ENCODE results near the gene TIMP2. TPM values are rescaled to one million over a fixed set of nuclear protein-coding genes. Genes with fewer than 3 reads are reported as not detected.
"Not testable (repeated sequence)": the region's sequence is repeated elsewhere in the genome, so short reads cannot be mapped to it uniquely, and the experiment has no call there.

TIMP2 gene
- total RNA-seq, 1 experiment from 2014 or later = 25.4 TPM

DNA sequence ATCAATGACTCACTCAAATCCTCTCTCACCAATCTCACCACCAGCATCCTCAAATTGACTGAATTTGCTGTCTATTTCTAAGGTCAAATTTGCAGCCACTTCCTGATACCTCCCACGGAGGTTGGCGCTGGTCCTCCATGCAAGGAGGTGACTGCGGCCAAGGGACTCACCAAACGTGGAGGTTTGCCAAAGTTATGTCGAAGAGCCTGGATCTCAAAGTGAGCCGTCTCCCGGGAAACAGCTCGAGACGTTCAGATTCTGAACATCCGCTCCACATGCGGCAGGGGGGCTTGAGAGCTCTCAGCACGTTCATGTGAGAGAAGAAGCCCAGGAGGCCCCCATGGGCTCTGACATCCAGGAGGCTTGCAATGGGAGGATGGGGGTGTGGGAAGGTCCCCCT is 31.9 kb upstream of the TIMP2 start:
- no peak for DNase-seq (ENCODE audit: extremely low read depth, low read depth)

DNA sequence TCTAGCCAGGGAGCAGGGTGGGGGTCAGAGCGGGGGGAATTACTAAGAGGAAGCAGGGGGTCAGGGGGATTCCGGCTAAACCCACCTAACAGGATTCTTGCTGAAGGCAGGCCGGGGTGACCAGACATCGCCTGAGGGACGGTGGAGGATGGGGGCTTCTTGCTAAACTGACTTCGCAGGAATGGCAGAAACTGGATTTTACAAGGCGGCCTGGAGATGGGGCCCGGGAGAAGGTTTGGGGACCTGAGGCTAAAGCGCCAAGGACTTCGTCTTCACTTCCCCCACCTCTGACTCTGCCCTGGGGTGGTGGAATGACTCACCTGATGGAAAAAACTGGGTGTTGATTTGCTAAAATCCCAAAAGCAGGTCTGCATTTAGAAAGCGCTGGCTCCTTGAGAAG is 31.1 kb upstream of the TIMP2 start:
- no peak for DNase-seq (ENCODE audit: extremely low read depth, low read depth)

DNA sequence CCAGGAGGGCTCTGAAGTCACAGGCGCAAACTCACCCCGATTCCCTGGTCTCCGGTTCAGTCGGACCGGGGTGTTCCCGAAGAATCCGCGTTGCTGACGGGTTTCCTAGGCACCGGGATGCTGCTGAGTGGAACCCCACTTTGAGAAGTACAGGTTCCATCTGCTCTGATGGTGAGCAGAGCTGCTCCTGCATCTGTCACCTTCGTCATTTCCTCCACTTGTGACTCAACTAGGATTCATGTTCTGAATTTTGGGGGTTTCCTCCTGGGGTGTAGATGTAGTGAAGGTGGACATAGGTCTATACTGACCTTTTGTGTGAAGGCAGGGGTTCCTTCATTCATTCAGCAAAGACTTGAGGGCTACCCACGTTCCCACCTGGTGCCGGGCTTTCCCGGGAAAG is 29.5 kb upstream of the TIMP2 start:
- no peak for DNase-seq (ENCODE audit: extremely low read depth, low read depth)

DNA sequence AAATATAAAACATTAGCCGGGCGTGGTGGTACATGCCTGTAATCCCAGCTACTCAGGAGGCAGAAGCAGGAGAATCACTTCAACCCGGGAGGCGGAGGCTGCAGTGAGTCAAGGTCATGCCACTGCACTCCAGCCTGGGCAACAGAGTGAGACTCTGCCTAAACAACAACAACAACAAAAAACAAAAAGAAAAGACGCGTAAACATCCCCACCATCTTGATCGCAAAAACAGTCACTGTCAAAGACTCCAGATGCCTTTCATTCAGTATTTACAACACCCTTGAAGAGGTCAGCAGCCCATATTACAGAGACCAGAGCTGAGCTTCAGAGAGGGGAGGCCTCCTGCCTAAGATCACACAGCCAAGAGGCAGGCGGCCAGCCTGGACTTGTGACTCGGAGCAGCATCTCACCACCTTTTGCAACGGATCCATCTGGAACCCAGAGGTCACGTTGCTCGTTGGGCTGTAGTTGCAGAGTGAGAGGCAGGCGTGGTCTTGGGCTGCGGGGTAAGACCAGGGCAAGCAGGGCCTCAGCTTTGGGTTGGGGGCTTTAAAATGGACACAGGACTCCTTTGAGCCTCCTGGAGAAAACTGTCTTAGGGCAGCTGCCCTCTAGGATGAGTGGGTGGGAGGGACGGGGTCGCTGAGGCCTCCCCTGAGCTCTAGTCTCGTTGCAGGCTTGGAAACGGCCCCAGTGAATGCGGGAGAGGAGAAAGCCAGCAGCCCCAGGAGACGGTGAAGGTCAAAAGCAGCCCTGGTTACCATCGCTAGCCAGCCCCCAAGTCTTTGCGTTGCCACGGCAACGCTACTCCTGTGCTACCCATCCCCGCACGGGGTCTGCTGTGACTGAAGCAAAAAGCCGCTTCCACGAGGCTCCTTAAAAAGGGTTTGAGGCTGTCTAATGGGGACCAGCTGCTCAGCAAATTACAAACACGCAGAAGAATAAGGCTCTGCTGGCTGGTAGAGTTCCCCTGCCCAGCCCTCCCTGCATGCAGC is 28.5 kb upstream of the TIMP2 start:
- DNase-seq (ENCODE audit: extremely low read depth, low read depth) = no peak

DNA sequence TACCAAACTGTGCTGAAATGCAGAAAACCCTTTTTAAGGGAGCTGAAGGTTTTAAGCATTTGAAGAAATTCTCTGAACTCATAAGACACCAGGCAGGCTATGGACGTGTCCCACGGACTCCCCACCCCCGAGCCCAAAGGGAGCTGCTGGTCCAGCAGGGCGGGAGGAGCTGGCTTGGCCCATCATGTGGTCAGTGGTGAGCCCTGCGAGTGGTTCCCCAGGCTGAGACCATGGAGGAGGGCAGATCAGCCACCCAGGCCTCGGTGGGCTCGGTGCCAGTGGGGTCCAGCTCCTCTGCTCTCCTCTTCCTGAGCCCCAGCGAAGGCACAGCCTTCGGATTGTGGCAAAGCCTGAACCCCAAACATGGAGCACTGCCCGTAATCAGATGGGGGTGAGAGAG is 27.5 kb upstream of the TIMP2 start:
- DNase-seq (ENCODE audit: extremely low read depth, low read depth) = no peak

DNA sequence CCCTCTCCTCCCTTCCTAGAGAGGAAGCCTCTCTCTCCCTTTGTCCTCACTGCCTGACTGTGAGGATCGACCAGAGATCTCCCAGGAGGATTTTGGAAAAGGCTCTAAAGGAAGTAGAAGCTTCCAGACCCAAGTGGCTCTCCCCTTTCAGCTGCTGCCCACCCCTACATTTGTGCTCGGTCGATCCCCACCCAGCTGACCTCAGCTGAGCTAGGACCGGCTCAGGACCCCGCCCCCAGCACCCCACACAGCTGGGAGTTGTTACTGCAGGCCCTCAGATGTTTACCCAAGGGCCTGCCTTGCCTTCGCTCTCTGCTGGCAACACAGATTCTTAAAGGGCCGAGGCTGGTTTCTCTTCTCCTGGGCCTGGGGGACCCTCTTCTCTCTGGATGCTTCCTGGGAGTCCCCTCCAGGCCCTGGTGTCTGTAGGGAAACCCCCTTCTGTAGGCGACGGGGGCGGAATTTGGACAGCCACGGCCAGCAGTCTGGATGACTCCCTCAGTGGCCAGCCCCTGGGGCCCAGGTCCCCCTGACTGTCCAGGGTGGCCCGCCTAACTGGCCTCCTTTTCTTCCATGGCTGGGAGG is 26.9 kb upstream of the TIMP2 start:
- no peak for DNase-seq (ENCODE audit: extremely low read depth, low read depth)

DNA sequence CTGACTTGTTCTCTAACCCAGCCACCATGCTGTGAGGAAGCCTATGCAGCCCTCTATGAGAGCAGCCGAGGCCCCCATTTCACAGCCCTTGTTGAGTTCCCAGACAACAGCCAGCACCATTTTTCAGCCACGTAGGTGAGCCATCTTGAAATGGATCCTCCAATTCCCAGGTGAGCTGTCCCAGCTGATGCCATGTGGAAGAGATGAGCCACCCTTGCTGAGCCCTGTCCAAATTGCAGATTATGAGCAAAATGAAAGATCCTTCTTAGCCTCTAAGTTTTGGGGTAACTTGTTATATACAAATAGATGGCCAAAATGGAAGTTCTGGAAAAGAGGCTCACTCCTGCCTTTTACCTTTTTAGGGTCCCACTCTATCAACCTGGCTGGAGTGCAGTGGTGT is 25.7 kb upstream of the TIMP2 start:
- no peak for DNase-seq (ENCODE audit: extremely low read depth, low read depth)

DNA sequence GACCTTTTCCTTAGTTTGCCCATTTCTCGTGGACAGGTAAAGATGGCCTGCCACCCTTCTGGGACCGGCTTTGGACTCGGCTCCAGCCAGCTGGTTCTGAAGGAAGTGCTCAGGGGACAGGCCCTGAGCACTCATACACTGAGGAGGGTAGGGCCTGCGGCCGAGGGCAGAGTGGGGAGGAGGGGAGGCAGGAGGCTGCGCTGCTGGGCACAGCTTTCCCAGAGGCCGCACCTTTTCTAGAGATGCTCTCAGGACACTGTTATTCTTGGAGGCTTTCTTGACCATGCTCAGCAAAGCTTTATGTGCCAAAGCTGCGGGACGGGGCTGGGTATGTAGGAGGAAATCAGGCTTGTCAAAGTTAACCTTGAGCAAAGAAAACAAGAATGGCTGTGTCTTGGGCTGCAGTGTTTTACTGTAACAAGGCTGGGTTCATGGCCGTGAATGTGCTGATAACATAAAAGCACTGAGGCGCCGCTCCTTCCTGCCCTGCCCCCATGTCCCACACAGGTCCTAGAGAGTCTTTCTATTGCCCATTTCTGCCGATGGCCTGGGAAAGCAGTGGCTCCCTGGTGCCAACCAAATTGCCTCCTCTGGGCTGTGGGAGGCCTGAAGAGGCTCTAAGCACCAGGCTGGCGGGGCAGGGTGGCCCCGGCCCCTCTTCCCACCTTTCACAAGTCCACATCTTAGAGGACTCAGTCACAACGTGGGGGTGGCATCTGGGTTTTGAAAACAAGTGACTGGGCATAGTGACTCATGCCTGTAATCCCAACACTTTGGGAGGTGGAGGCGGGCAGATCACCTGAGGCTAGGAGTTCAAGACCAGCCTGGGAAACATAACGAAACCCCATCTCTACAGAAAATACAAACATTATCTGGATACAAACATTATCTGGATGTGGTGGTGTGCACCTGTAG is 22.3 kb upstream of the TIMP2 start:
- no peak for DNase-seq (ENCODE audit: extremely low read depth, low read depth)

DNA sequence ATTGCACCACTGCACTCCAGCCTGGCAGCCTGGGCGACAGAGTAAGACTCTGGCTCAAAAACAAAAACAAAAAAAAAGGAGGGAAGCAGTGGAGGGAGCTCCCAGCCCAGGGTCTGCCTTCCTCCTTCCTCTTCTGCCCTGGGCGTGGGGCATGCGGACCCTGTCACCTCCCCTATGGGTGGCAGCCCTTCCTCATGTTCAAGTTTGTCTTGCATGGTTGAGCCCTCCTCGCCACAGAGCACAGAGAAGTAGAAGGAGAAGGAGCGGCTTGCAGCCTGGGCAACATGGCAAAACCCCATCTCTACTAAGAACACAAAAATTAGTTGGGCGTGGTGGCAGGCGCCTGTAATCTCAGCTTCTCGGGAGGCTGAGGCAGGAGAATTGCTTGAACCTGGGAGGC is 21.4 kb upstream of the TIMP2 start:
- DNase-seq (ENCODE audit: extremely low read depth, low read depth) = no peak

DNA sequence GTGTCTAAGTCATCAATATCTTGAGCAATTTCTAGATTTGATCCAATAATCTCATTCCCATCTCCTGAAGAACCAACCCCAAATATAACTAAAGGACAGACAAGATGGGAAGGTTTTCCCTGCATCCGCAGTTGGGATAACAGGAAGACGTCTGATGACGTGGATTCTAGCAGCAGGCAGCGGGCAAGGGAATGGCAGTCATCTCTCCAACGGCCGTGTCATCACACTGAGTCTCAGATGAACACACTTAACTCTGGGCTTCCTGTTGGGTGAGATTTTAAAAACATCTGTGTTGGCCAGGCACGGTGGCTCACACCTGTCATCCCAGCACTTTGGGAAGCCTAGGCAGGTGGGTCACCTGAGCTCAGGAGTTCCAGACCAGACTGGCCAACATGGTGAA is 20.9 kb upstream of the TIMP2 start:
- no peak for DNase-seq (ENCODE audit: extremely low read depth, low read depth)

DNA sequence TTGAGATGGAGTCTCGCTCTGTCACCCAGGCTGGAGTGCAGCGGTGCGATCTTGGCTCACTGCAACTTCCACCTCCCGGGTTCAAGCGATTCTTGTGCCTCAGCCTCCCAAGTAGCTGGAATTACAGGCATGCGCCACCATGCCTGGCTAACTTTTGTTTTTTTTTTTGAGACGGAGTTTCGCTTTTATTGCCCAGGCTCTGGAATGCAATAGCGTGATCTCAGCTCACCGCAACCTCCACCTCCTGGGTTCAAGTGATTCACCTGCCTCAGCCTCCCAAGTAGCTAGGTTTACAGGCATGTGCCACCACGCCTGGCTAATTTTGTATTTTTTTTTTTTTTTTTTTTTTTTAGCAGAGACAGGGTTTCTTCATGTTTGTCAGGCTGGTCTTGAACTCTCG is 20.3 kb upstream of the TIMP2 start:
- DNase-seq (ENCODE audit: extremely low read depth, low read depth) = not testable (repeated sequence)

DNA sequence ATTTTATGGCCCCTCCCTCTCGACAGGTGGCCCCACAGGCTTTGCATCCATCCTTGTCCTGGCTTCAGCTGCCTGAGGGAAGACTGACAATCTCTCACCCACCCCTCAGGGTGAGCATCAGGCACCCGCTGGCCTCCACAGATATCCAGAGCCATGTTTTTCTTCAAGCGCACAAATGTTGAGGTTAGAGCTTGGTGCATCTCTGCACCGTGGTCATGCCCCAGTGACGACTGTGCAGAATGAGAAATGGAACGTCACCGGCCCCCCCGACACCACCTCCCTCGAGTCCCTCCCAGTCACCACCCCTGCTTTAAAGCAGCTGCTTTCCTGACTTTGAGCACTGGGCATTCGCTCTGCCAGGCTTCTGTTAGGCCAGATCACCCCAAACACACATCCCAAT is 19.8 kb upstream of the TIMP2 start:
- no peak for DNase-seq (ENCODE audit: extremely low read depth, low read depth)

DNA sequence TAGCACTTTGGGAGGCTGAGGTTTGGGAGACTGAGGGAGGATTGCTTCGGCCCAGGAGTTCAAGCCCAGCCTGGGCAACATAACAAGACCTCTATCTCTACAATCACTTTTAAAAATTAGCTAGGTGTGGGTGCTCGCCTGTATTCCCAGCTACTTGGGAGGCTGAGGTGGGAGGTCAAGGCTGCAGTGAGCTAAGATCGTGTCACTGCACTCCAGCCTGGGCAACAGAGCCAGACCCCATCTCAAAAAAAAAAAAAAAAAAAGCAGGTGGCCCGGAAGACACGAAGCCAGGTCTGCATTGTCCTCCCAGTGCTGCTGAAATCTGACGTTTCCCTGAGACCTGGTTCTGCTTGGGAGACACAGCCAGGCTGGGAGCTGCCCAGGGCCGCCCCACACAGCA is 18.8 kb upstream of the TIMP2 start:
- no peak for DNase-seq (ENCODE audit: extremely low read depth, low read depth)

DNA sequence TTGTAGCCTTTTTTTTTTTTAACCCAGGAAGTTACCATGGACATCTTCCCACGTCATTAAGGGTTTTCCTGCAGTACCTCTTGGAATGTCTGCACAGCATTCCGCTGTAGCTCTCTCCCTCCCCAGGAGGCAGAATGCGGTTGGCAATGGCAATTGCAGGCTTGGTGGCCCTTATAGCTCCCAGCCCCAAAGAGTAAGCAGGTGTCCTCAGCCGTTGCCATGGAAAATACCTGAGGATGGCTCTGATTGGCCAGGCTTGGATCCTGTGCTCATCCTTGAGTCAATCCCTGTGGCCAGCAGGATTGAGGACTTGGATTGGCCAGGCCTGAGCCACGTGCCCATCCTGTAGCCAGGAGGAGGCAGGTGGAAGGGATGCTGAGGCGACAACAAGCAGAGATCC is 15.5 kb upstream of the TIMP2 start:
- DNase-seq (ENCODE audit: extremely low read depth, low read depth) = no peak

DNA sequence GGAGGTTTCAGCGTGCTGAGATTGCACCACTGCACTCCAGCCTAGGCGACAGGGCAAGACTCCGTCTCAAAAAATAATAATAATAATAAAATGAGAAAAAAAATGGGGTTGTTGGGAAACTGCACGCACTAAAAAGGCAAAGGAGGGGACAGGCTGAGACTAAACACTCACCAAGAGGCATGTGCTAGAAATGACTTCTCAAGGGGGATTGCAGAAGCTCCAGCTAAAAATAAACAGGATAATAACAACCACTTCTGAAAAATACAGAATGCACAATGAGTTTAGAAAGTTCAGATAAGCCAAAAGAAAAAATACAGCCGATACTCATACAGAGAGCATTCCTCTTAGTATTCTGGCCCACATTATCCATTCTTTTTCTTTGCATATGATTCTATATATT is 15.1 kb upstream of the TIMP2 start:
- DNase-seq (ENCODE audit: extremely low read depth, low read depth) = no peak

DNA sequence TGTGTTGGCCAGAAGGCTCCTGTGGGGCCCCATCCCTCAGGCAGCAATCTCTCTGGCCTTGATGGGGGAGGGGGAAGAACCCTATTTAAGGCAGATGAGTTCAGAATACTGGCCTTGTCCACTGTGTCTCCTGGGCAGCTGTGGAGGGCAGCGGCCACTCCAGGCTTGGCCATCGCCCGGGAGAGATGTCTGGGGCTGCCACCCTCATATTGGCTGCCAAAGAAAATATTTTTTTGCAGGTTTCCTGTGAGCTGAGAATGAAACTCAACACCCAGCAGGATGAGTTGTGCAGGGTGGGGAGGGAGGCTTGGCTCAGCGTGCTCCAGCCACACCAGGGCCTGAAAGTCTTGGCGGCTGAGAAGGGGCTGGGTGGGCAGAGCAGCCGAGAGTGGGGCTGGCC is 14.4 kb upstream of the TIMP2 start:
- no peak for DNase-seq (ENCODE audit: extremely low read depth, low read depth)

DNA sequence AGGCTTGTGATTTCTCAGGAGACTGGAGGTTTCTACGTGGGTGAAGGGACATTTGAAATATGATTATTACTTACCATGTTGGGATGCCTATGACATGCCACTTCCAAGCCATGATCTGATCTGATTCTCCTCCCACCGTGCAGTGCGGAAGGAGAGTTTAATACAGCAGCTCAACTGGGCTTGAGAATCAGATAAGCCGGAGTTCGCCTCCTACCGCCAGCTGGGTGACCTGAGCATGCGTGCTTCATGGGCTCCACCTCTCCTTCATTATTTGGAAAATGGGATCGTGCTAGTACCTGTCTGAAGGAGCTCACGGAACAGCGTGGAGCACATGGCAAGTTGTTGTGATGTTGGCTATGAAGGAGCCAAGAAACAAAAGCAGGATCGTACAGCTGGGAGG is 12.4 kb upstream of the TIMP2 start:
- DNase-seq (ENCODE audit: extremely low read depth, low read depth) = no peak

DNA sequence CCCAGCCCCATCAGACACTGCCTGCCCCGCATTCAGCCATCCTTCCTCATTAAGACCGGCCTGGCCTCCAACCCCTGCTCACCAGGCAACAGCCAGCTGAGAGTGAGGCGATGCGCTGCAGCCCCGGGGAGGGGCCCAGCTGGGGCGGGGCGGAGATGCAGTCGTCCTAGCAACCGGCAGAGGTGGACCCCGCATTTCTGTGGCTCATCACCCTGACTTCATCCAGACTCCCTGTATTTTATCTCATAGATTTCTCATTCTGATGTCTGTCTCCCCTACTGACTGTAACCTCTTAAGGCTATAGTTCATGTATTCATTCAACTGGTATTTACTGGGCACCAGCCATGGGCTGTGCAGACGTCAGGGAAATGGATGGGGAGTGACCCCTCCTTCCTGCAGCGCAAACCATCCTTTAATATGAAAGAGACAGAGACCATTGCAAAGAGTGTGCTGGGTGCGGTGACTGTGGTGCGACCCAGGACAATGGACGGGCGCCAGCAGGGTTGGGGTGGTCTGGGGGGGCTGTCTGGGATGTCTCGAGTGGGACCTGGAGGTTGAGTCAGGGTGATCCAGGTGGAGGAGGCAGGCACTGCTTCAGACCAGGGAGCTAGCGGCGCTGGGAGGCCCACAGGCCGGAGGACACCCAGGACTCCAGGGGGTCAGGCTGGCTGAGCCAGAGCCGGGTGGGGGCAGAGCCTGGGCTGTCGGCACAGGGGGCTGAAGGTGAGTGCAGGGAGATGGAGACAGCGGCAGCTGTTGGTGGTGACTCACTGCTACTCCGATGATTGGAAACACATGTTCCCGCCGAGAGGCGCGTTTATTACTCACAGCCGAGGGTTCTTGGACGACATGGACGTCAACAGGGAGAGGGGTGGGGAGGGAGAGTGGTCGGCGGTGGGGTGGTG is 10.5 kb upstream of the TIMP2 start:
- no peak for DNase-seq (ENCODE audit: extremely low read depth, low read depth)

DNA sequence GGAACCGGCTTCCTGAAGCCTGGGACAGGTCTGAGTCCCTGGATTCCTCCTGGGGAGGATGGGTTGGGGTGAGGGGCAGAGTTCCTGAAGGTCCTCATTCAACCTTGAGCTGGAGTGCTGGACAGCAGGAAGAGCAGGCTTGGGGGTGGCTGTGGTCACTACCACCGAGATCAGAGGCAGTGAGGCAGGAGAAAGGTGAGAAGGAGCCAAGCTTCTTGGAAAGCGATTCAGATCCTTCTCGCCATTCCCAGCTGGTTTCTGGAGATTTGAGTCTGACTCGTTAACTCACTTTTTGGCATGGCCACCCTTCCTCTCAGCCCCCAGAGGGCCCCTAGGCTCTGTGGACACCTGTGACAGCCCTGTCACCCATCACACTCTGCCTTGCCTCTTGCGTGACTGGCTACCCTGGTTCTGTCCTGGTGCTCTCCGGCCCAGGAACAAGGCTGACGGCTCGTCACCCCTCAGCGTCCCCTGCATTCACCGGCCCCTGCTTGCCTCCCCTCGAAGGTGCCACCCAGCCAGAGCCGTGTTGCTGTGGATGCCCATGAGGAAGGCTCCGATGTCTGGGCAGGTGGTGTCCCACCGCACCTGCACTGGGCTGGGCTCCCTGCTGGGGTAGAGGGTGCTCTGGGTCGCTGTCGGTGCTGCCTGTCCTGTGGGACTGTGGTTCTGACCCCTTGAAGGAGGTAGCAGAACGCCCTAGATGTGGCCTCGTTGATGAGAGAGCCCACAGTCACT is 9.7 kb upstream of the TIMP2 start:
- DNase-seq (ENCODE audit: extremely low read depth, low read depth) = no peak

All from NCI-H460 (cell line).